HG02763 (cell line): ENCODE data around the gene PRKCQ.

ENCODE experiments used
- ATAC-seq: cut with Tn5 transposase; IDR thresholded peaks from one replicate; pipeline ENCODE4 v1.9.1; 2021; ENCODE audit warnings: mild to moderate bottlenecking, moderate library complexity; ENCODE audit not compliant: unreplicated experiment

Gene PRKCQ

DNA sequence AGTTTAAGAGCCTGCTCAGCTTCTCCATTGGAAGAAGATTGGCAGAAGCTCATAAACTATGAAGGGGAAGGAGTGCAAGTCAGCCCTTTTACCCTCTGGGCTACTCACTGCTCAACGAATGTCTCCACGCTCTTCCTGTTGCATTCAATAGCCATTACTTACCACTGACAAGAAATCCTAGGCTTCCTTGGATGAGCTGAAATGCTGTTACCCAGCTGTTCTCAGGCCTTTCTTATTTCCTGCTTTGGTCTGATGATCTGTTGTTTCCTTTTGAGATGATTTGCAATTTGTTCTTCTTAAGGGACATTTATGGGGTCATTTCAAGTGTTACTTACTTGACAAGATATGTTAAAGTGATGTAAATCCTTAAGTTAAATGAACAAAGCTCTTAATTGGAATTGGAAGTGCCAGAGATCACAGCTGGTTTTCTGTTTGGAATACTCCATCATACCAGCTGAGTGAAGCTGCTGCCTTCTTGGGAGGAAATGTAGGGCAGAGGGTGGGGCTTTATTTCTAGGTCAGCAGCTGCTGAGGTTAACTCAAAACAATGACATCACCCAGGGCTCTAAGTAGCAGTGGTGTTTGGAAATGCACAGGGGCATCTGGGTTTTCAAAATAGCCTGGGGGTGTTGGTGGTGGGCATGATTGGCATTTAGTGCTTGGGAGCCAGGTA lies 170.0 kb downstream of the PRKCQ start:
- ATAC-seq = no peak

DNA sequence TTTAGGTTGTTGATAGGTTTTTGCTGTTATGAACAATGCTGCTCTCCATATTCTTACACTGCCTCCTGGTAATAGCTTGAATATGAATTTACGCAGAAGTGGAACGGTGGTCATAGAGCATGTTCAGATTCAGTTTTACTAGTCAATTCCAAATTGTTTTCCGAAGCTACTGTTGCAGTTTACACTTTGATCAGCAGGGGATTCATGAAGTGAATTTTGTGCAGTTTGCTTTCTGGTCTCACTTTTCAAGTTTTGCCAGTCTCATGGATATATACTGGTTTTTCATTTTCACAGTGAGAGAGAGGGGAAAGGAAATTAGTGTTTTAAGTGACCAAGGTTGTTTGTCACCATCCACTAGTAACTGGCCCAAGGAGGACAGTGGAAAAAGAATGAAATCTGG lies 171.3 kb downstream of the PRKCQ start:
- no peak for ATAC-seq

DNA sequence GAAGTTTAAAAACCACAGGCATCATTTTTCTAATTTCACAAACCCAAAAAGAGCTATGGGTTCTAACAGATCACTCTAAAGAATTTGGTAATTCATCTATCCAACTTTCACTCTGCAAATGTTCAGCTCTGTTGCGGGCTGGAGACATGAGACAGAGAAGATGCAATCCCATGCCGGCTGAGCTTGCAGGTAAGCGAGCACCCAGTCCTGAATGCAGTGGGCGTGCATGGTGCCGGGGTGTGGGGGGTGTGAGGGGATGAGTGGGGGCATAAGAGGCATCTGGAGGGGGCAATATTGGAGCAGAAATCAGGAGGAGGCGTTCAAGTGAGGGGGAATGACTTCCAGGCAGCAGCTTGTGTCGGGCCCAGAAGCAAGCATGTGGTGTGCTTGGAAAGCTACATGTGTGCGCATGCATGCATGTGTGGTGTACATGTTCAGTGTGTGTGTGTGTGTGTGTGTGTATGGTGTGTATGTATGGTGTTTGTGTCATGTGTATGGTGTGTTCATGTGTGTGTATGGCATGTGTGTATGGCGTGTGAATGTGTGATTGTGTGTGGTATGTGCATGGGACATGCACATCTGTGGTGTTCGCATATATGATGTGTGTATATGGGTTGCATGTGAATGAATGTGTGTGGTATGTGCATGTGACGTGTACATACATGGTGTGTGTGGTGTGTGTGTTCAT lies 172.9 kb downstream of the PRKCQ start:
- ATAC-seq = no peak

DNA sequence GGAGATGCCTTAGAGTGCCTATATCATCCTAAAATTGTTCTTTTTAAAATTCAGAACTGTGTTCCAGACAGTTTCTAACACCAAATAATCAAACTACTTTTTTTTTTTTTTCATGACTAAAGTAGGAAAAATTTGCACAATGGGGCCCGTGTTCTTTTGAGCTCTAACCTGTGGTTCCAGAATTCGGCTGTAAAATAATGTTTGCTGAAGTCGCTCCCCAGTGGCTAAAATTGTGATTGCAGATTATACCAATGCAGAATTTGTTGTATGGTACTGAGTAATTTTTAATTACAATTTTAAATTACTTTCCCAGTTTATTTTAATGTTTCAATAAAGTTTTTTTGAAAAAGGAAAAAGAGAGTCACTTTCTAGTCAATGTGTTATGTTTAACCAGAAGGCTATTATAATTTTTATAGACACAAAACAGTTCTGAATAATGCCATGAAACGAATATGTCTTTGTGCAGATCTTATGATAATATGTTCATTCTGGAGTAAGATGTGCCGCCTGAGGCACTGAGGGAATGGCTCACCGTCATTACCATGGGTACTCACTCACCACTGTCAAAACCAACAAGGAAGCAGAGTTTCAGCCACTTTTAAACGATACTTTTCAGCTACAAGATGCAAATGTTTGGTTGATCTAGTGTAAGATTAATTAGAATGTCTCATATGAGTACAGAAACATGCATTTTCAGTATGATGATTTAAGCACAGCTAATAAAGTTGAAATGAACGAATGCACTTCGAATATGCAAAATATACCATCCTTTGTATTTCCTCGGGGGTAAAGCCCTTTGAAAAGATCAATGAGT lies 173.6 kb downstream of the PRKCQ start:
- ATAC-seq = no peak

DNA sequence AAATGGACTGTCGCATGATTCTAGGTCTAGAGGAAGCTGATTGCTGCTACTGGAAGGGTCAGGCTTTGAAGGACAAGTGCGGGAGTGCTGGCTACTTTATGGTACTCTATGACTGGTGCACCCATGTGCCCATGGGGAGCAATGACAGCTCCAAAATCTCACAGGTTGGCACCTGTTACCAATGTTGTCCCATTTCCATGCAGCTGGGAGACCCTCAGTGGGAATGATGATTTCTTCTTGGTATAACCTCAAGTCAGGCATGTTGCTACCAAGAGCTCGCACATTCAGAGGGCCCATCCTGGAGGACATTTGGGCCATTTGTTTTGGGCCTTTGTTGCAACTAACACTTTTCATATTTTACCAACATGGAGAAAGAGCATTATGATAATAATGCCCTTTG lies 174.4 kb downstream of the PRKCQ start:
- ATAC-seq = no peak

DNA sequence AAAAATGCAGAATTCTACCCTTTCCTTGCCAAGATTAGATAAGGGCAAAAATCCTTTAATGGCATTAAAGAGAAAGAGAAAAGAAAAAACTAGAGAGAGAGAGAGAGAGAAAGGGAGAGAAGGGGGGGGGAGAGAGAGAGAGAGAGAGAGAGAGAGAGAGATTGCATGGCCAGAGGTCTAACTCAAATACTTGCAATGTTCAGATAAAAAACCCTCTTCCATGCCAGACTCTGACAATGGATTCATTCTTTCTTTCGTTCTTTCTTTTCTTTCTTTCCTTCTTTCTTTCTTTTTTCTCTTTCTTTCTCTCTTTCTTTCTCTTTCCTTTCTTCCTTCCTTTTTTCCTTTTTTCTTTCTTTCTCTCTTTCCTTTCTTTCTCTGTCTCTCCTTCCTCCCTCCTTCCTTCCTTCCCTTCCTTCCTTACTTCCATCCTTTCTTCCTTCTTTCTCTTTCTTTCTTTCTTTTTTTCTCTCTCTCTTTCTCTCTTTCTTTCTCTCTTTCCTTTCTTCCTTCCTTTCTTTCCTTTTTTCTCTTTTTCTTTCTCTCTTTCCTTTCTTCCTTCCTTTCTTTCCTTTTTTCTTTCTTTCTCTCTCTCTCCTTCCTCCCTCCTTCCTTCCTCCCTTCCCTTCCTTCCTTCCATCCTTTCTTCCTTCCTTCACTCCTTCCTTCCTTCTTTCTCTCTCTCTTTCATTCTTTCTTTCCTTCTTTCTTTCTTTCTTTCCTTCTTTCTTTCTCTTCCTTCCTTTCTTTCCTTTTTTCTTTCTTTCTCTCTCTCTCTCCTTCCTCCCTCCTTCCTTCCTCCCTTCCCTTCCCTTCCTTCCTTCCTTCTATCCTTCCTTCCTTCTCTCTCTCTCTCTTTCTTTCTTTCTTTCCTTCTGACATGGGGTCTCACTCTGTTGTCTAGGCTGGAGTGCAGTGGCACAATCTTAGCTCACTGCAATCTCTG lies 175.7 kb downstream of the PRKCQ start:
- no peak for ATAC-seq

DNA sequence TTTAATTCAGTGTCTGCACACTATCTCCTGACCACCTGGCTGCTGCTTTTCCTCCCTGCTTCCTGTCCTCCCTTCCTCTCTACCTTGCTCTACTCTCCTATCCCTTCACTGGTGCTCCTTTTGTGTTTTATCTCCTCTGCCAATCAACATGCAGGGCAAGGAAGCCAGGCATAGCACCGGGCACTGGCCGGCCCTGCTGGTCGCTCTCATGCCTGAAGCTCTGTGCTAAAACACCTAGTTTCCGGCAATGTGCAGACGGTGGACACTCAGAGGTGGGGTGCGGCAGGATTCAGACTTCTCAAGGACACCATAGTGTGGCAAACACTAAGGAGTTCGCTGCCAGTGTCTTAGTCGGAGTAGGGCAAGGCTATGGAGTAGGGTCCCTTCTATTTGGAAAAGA lies 177.1 kb downstream of the PRKCQ start:
- no peak for ATAC-seq

DNA sequence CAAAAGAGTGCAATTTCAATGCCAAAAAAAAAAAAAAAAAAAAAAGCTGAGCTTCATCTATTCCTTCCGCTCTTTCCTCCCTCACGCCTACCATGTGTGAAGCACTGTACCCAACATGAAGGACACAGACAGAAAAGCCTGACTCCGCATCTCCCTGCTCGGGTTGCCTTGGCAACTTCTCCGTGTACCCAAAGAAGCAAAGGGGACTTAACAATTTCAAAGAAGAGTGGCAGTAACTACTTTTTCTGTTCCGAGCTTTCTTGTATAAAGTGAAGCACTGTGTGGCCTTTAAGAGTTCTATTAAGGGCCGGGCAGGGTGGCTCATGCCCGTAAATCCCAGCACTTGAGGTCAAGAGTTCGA lies 177.7 kb downstream of the PRKCQ start:
- ATAC-seq = no peak

DNA sequence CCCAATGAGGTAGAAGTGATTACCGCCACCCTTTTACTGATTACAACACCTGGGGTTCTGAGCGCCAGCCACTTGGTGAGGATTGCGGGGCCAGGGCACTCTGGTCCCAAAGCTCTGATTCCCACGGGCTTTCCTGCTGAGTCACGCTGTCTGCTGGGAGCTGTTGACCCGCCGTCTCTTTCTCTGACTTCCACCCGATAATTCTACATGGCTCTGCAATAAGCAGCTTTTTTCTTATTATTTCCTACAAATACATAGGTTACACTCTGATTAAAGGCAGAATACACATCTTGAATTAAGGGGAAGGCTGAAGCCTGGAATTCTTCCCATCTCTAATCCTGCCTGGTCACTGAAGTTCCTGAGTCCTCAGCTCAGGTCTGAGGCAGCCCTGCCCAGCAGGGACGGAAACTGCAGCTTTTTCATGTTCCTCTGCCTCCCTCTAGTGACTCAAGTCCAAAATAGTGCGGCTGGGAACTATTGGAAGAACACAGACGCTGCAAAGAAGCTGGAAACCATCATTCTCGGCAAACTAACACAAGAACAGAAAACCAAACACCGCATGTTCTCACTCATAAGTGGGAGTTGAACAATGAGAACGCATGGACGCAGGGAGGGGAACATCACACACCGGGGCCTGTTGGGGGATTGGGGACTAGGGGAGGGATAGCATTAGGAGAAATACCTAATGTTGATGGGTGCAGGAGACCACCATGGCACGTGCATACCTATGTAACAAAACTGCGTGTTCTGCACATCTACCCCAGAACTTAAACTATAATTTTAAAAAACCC lies 178.3 kb downstream of the PRKCQ start:
- peak; percentile 85 for ATAC-seq

DNA sequence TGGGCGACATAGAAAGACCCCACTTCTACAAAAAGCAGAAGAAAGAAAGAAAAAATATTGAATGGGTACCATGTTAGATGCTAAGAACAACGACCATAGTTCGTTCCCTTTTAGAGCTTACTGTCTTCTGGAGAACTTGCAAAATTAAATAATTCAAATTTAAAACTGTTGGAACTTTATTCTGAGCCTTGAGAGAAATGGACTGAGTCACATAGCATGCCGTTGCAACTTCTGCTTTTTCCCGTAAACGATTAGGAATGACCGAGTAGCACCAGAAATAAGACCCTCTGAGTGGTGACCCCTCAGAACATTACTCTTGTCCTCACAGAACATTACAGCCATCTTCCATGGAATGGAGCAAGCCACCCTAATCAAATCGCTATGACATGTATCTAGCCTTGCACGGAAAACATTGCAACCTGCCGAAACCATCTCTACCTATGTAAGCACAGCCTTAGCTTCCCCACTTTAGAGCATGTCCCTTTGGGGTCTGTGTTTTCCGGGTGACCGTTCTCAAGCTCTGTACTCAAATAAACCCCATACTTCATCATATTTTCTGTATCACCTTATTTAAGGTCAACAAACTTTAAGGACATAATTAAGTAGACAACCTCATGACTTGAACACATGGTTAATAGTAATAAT lies 179.1 kb downstream of the PRKCQ start:
- no peak for ATAC-seq

DNA sequence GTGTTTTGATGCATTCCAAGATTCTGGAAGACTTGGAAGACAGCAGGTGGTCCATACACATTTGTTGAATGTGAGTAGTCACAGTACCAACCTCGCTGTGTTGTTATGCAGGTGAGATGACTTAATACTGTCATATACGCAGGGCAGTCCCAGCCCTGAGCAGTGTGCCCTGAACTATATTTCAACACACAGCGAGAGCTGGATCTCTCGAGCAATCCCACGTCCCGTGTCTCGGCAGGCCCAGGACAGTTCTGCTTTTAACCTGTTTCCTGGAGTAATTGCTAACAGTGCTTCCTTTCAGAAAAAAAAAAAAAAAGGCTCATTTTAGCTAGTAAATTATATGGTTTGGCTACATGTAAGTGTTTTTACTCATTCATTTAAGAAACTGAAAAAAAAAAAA lies 179.7 kb downstream of the PRKCQ start:
- ATAC-seq = no peak

DNA sequence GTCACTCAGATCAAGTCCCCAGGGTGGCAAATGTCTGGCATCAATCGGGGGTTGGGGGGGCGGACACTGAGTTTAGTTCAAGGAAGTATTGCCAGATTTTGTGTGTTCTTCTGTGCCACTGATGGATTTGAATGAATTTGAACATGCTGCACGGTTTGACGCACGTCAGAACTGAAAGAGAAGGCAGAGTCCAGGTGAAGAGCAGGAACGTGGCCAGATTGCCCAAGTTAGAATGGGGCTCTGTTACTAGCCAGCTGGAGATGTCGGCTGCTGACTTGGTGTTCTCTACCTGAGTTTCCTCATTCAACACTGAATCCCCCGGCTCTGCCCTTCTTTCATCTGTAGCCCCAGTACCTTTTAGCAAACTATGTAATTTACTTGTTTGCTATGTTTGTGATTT lies 180.2 kb downstream of the PRKCQ start:
- no peak for ATAC-seq

DNA sequence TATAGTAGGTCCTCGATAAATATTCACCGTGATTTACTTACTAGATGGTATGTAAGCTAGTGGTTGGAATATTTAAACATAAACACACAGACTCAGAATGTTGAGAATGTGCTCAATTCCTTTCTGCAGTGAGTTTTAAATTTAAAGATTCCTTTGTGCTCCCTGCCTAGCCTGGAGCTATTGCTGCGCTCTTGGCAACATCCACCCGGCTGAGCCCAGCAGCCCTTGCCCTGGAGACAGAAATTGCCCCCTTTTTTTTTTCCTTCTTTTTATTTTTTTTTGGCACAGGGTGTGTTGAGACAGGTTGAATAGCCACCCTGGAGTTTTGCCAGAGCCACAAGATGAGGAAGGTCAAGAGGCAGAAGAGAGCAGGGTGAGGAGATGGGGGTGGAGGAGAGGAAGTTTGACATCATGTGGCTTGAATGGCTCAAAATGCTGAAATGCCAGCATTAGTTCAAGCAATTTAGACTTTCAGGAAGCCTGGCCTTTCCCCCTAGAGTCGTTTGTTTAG lies 180.8 kb downstream of the PRKCQ start:
- no peak for ATAC-seq

DNA sequence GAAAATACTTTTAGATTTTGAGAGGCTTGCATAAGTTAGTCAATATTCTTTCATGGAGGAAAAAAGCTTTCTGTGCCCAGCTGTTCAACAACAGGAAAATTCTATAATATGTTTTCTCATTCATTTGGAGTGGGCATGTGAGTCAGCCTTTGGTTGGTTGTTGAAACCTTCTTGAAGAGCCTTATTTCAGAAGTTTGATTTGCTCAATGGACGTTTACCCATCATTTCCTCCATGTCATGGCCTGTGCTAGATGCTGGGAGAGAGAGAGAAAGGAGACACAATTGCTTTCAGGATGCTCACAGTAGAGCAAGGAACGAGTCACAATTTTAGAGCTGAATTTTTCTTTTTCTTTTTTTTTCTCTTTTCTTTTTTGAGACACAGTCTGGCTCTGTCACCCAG lies 181.7 kb downstream of the PRKCQ start:
- ATAC-seq = no peak

DNA sequence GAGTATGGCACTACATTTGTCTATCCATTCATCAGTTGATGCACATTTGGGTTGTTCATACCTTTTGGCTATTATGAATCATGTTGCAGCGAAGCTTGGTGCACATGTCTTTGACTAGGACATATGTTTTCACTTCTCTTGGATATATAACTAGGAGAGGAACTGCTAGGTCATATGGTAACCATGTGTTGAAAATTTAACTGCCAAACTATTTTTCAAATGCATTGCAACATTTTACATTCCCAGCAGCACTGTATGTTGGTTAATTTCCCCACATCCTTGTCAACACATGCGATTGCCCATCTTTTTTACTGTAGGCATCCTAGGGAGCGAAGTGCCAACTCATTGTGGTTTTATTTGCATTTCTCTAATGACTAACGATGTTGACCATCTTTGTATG lies 183.4 kb downstream of the PRKCQ start:
- ATAC-seq = no peak

DNA sequence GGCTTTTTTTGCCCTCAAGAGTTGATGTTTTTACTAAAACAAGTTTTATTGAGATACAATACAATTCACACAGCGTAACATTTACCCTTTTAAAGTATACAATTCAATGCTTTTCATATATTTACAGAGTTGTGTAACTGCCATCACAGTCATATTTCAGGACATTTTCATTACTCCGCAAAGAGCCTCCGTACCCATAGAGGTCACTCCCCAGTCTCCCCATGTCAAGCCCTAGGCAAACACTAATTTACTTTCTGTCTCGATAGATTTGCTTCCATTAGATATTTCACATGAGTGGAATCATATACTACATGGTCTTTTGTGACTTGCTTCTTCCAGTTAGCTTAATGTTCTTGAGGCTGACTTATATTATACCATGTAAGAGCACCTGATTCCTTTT lies 183.8 kb downstream of the PRKCQ start:
- no peak for ATAC-seq

DNA sequence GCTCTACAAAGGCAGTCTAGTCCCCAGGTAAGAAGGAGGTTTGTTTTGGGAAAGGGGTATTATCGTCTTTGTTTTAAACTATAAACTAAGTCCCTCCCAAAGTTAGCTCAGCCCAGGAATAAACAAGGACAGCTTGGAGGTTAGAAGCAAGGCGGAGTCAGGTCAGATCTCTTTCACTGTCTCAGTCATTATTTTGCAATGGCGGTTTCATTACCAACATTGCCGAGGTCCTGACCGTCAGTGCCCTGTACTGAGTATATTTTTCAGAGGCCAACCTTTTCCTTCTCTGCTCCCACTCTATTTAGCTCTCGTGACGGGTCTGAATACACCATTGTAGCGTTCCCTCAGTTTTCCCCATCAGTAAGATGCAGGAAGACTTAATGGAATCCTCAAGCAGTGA lies 184.5 kb downstream of the PRKCQ start:
- ATAC-seq = no peak

DNA sequence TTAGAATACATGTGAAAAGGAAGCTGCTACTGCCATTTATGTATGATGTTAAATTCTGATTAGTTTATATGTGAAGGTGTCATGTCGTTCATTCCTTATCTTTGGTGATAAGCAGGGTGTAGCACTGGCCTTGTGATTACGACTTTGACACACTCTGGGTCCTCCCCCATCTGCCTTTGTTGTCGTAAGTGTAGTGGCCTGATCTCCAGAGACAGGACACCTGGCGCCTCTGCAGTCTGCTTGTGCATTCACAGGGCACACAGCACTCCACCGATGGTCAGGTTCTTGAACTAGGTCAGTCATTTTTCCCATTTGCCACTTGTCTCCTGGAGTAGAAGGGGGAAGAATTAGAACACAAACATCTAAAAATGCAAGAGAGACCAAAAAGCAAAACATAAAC lies 186.0 kb downstream of the PRKCQ start:
- ATAC-seq = no peak

DNA sequence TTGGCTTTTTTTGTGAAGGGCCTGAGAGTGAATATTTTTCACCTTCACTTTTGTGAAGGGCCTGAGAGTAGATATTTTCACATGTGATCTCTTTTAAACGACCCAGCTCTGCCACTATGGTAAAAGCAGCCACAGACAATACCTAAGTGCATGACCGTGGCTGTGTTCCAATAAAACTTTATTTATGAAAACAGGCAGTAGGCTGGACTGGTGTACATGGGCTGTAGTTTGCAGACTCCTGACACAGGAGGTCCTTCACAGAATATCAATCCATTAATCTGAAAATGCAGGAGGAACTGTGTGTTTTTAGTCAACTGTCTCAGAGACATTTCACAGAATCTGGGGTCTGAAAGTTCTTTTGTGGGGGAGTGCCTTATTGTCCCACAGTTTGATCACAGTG lies 186.9 kb downstream of the PRKCQ start:
- no peak for ATAC-seq
